Left lung (tissue), 10 donors: Measurements from ENCODE around the gene WNT8B. TPM values are rescaled to one million over a fixed set of nuclear protein-coding genes. Genes with fewer than 3 reads are reported as not detected.

Experiments used
- ATAC-seq: fragments of 200-7000 bp; cut with Tn5 transposase; one replicate; pipeline ENCODE4 v1.9.1; 2020; ENCODE audit warnings: moderate library complexity
- DNase-seq, 4 donors: peaks; one replicate each; pipeline ENCODE4 v3.0.0-alpha.2; 2013 to 2020
- H3K27ac ChIP-seq, 2 donors: fragments of 200-600 bp; sonication (generic) in 1 of 2; one replicate each; pipeline versions ENCODE4 v1.5.0 to v1.8.0; 2020 to 2021
- H3K27me3 ChIP-seq, 2 donors: fragments of 200-600 bp; sonication (generic) in 1 of 2; one replicate each; pipeline versions ENCODE4 v1.5.0 to v1.8.0; 2020 to 2021
- H3K36me3 ChIP-seq, 2 donors: fragments of 200-600 bp; sonication (generic) in 1 of 2; one replicate each; pipeline versions ENCODE4 v1.5.0 to v1.8.0; 2020 to 2021
- H3K4me1 ChIP-seq, 2 donors: fragments of 200-600 bp; one replicate each; pipeline ENCODE4 v1.8.0; 2021
- H3K4me3 ChIP-seq, 2 donors: fragments of 200-600 bp; sonication (generic) in 1 of 2; one replicate each; pipeline versions ENCODE4 v1.5.0 to v1.8.0; 2020 to 2021; ENCODE audit warnings: mild to moderate bottlenecking in 1 of 2
- H3K9me3 ChIP-seq, 2 donors: fragments of 200-600 bp; sonication (generic) in 1 of 2; one replicate each; pipeline versions ENCODE4 v1.5.0 to v1.8.0; 2020 to 2021
- intact Hi-C, 2 donors: fragments of 100-400 bp; cut with DNase I; formaldehyde crosslinking; loops; one replicate each; pipeline versions ENCODE4 v1.11.2 to v1.14.2; 2022
- polyA plus RNA-seq, 6 donors: library from polyadenylated mRNA; unstranded; fragments of 120-200 nt; gene quantifications; one replicate each; pipeline ENCODE4 v1.2.1, GENCODE V29; 2013; ENCODE audit not compliant: insufficient read length in 6 of 6
- total RNA-seq, 2 donors: library from RNA; stranded (reverse); fragmentation: NEBNext Ultra II Directional; extraction: Animal tissue kit (Norgen Biotek cat#: 25700); gene quantifications; one replicate each; pipeline ENCODE4 v1.2.1, GENCODE V29; 2021
- TF ChIP-seq, protein P1 (sequence below), 2 donors: fragments of 200-600 bp; sonication (generic) in 1 of 2; IDR thresholded peaks; one replicate each; pipeline versions ENCODE4 v1.5.0 to v1.8.0; 2021; ENCODE audit warnings: antibody characterized with exemption in 2 of 2
- donor health status: DM: no; HTN: yes; CAD: no.
- donor health status: DM: no; HTN: no; CAD: no.

Gene WNT8B
- total and polyA plus RNA-seq, 8 donors: 0.09 to 0.24 (median 0.12) TPM; not detected in 2

- intact Hi-C loops: loop anchor here (5.0 to 10.0 kb wide), 3 partner anchors 89 to 129 kb away; partner anchors contain the start of gene SCD (in 1 of the 2)
- H3K36me3 ChIP-seq: no peaks in the 10 kb centered on the region
Measured at GRCh38 chr10:100433253-100434240, 29.3 kb upstream of the WNT8B start.

DNA sequence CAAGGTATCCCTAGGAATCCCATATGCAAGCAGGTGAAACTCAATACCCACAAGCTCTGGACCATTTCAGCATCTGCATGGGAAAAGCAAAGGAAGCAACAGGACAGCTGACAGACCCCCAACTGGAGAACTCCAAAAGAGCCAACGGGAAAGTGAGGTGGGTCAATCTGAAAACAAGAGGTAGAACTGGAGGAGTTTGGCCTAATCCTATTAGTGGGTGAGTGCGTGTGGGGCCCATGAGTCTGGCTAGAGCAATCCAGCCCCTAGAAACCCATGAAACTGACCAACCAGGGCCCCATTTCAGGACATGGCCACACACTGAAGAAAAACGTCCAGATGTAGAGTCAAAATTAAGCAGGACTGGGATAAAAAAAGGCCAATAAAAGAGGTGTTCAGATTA, 26.6 kb upstream of the WNT8B start:
- no peak for DNase-seq
- H3K4me3 ChIP-seq: no peak overlapping the region
- ATAC-seq: no peak
- no peaks in the 10 kb centered on the region for H3K4me1 ChIP-seq
- H3K9me3 ChIP-seq: no peaks in the 10 kb centered on the region
- intact Hi-C loops: loop anchor here (10.0 kb wide), 2 partner anchors 91 to 131 kb away; partner anchors contain the start of gene SCD (in 1 of the 2)
- TF ChIP-seq, protein P1, sequence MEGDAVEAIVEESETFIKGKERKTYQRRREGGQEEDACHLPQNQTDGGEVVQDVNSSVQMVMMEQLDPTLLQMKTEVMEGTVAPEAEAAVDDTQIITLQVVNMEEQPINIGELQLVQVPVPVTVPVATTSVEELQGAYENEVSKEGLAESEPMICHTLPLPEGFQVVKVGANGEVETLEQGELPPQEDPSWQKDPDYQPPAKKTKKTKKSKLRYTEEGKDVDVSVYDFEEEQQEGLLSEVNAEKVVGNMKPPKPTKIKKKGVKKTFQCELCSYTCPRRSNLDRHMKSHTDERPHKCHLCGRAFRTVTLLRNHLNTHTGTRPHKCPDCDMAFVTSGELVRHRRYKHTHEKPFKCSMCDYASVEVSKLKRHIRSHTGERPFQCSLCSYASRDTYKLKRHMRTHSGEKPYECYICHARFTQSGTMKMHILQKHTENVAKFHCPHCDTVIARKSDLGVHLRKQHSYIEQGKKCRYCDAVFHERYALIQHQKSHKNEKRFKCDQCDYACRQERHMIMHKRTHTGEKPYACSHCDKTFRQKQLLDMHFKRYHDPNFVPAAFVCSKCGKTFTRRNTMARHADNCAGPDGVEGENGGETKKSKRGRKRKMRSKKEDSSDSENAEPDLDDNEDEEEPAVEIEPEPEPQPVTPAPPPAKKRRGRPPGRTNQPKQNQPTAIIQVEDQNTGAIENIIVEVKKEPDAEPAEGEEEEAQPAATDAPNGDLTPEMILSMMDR (IDR thresholded peaks at IDR 0.05): no peak
- no peak overlapping the region for H3K27ac ChIP-seq
- no peaks in the 10 kb centered on the region for H3K27me3 ChIP-seq
- H3K36me3 ChIP-seq: no peaks in the 10 kb centered on the region

More at GRCh38 chr10:100433253-100434240, 29.3 kb upstream of the WNT8B start:
- H3K27me3 ChIP-seq: no peaks in the 10 kb centered on the region
- DNase-seq (peak in 3 of 4 donors; percentile 85 to 92 (median 88)), ATAC-seq (peak; percentile 100)
- no peaks in the 10 kb centered on the region for H3K4me1 ChIP-seq
- TF ChIP-seq, protein P1 (IDR thresholded peaks at IDR 0.05): peak; percentile 97 to 99
- H3K4me3 ChIP-seq: no peak overlapping the region
- no peaks in the 10 kb centered on the region for H3K9me3 ChIP-seq
- H3K27ac ChIP-seq: no peak overlapping the region

GRCh38 chr10:100438674-100439315, 24.0 kb upstream of the WNT8B start:
- Histone ChIP-seq H3K27ac (no peak overlapping the region), H3K9me3 (no peaks in the 10 kb centered on the region), H3K4me1 (no peaks in the 10 kb centered on the region), H3K36me3 (no peaks in the 10 kb centered on the region), H3K4me3 (no peak overlapping the region), H3K27me3 (no peaks in the 10 kb centered on the region)
- intact Hi-C loops: loop anchor here (10.0 kb wide), 2 partner anchors 94 to 134 kb away; partner anchors contain the start of gene SCD (in 1 of the 2)
- TF ChIP-seq, protein P1 (IDR thresholded peaks at IDR 0.05): no peak
- ATAC-seq (no peak), DNase-seq (no peak)

DNA sequence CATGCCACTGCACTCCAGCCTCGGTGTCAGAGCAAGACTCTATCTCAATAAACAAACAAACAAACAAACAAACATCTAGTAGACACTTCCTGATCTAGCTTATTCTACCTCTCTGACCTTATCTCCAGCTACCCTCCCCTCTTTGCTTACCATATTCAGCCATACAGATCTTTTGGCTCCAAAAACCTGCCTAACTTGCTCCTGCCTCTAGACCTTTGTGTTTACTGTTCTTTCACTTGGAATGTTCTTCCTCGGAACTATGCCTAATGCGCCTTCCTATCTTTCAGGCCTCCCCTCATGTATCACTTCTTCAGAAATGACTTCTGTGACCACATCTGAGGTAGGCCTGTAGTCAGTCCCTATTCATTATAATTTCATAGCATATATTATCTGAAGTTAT, 20.3 kb upstream of the WNT8B start:
- peaks cover 0 to 2% of the 10 kb centered on the region in 2 donors for H3K9me3 ChIP-seq
- peak; percentile 75 for ATAC-seq

More for the DNA sequence above, 20.3 kb upstream of the WNT8B start:
- TF ChIP-seq, protein P1 (IDR thresholded peaks at IDR 0.05): no peak
- Histone ChIP-seq H3K36me3 (no peaks in the 10 kb centered on the region), H3K27me3 (no peaks in the 10 kb centered on the region), H3K27ac (no peak overlapping the region), H3K4me3 (no peak overlapping the region), H3K4me1 (no peaks in the 10 kb centered on the region)
- intact Hi-C loops: no loop called here
- DNase-seq: no peak
